ENCODE results near the gene RNF13. TPM values are rescaled to one million over a fixed set of nuclear protein-coding genes. Genes with fewer than 3 reads are reported as not detected.
"Not testable (repeated sequence)": the region's sequence is repeated elsewhere in the genome, so short reads cannot be mapped to it uniquely, and the experiment has no call there.

RNF13 gene
- total RNA-seq, 1 donor from 2014 or later, result 97.7 TPM

- DNase-seq (ENCODE audit: low spot score), result no peak
These were observed 20.2 kb downstream of the RNF13 start for GRCh38 chr3:149833241-149833640.

- DNase-seq (ENCODE audit: low spot score), result not testable (repeated sequence)
These were observed 25.5 kb downstream of the RNF13 start for GRCh38 chr3:149838491-149838890.

GRCh38 chr3:149839469-149839868, 26.5 kb downstream of the RNF13 start:
- DNase-seq (ENCODE audit: low spot score), result not testable (repeated sequence)

- no peak for DNase-seq (ENCODE audit: low spot score)
These were observed 26.9 kb downstream of the RNF13 start for GRCh38 chr3:149839896-149840295.

GRCh38 chr3:149843502-149843901, 30.5 kb downstream of the RNF13 start:
- no peak for DNase-seq (ENCODE audit: low spot score)

GRCh38 chr3:149844091-149844490, 31.1 kb downstream of the RNF13 start:
- no peak for DNase-seq (ENCODE audit: low spot score)

- DNase-seq (ENCODE audit: low spot score), result no peak
These were observed 32.7 kb downstream of the RNF13 start for GRCh38 chr3:149845570-149846244.

- DNase-seq (ENCODE audit: low spot score), result no peak
These were observed 35.2 kb downstream of the RNF13 start for GRCh38 chr3:149848238-149848637.

GRCh38 chr3:149848688-149849087, 35.7 kb downstream of the RNF13 start:
- DNase-seq (ENCODE audit: low spot score), result no peak

GRCh38 chr3:149850787-149851584, 38.0 kb downstream of the RNF13 start:
- no peak for DNase-seq (ENCODE audit: low spot score)

- DNase-seq (ENCODE audit: low spot score), result no peak
These were observed 45.9 kb downstream of the RNF13 start for GRCh38 chr3:149858911-149859310.

GRCh38 chr3:149860881-149861280, 47.9 kb downstream of the RNF13 start:
- no peak for DNase-seq (ENCODE audit: low spot score)

GRCh38 chr3:149867563-149867962, 54.5 kb downstream of the RNF13 start:
- DNase-seq (ENCODE audit: low spot score), result no peak

- DNase-seq (ENCODE audit: low spot score), result no peak
These were observed 58.8 kb downstream of the RNF13 start for GRCh38 chr3:149871855-149872254.

GRCh38 chr3:149872589-149872988, 59.6 kb downstream of the RNF13 start:
- no peak for DNase-seq (ENCODE audit: low spot score)

- no peak for DNase-seq (ENCODE audit: low spot score)
These were observed 64.7 kb downstream of the RNF13 start for GRCh38 chr3:149877668-149878067.

GRCh38 chr3:149879872-149880271, 66.9 kb downstream of the RNF13 start:
- DNase-seq (ENCODE audit: low spot score), result no peak

- DNase-seq (ENCODE audit: low spot score), result no peak
These were observed 68.9 kb downstream of the RNF13 start for GRCh38 chr3:149881879-149882278.

- no peak for DNase-seq (ENCODE audit: low spot score)
These were observed 70.1 kb downstream of the RNF13 start for GRCh38 chr3:149883134-149883533.

- not testable (repeated sequence) for DNase-seq (ENCODE audit: low spot score)
These were observed 70.8 kb downstream of the RNF13 start for GRCh38 chr3:149883860-149884259.

- DNase-seq (ENCODE audit: low spot score), result not testable (repeated sequence)
These were observed 71.8 kb downstream of the RNF13 start for GRCh38 chr3:149884848-149885247.

GRCh38 chr3:149886957-149887356, 73.9 kb downstream of the RNF13 start:
- DNase-seq (ENCODE audit: low spot score), result no peak

- DNase-seq (ENCODE audit: low spot score), result no peak
These were observed 78.6 kb downstream of the RNF13 start for GRCh38 chr3:149891621-149892020.

Measured in mesenteric fat pad (tissue), 1 donor.